Endothelial cell of umbilical vein (primary cell): ENCODE results near the gene DPYD. TPM values are rescaled to one million over a fixed set of nuclear protein-coding genes. Genes with fewer than 3 reads are reported as not detected.

ENCODE experiments used
- BruUV-seq: library from RNA; stranded (reverse); fragments of 400-500 nt; replicated peaks from 2 replicates; lab custom pipeline; 2021; lab: Mats Ljungman, UMichigan
- CTCF ChIA-PET: fragments of 300-600, 350-600 bp; sonication (Branson Sonifier 250); formaldehyde crosslinking; loops from one replicate; lab custom pipeline; 2021; ENCODE audit warnings: antibody characterized with exemption, inconsistent platforms; lab: Charles Lee
- POLR2A ChIA-PET: fragments of 300-600, 350-600 bp; sonication (Branson Sonifier 250); formaldehyde crosslinking; loops from one replicate; lab custom pipeline; 2021; ENCODE audit warnings: antibody characterized with exemption, inconsistent platforms; lab: Charles Lee
- DNase-seq: peaks from one replicate; pipeline ENCODE4 v3.0.0-alpha.2; 2011; ENCODE audit warnings: low read depth, low spot score
- FAIRE-seq: peaks from 2 replicates; lab custom pipeline; 2011; peaks lifted over from hg19 to GRCh38; lab: Jason Lieb, UNC
- H2AFZ ChIP-seq: 2 replicates; pipeline ENCODE4 v1.6.0; 2012; ENCODE audit warnings: low read depth, low read length, control low read depth, inconsistent platforms
- H3K27ac ChIP-seq: 2 replicates; pipeline ENCODE4 v1.5.1; 2011; ENCODE audit warnings: low read depth, mild to moderate bottlenecking, control low read depth, low read length, moderate library complexity; ENCODE audit not compliant: insufficient read depth
- H3K27me3 ChIP-seq, 2 experiments: 2 replicates each; pipeline versions ENCODE4 v1.6.0 to v1.6.1; 2011; ENCODE audit warnings: low read length in 2 of 2, mixed read lengths in 1 of 2; ENCODE audit not compliant: control insufficient read depth in 2 of 2, insufficient read depth in 2 of 2
- H3K36me3 ChIP-seq, 2 experiments: 2 replicates in 1 of 2; 3 replicates in 1 of 2; pipeline ENCODE4 v1.5.1; 2011; ENCODE audit warnings: low read length in 2 of 2, mild to moderate bottlenecking in 1 of 2, moderate library complexity in 1 of 2; ENCODE audit not compliant: control insufficient read depth in 2 of 2, insufficient read depth in 2 of 2; ENCODE audit errors: extremely low read depth in 1 of 2
- H3K4me1 ChIP-seq: 3 replicates; pipeline ENCODE4 v1.5.1; 2011; ENCODE audit warnings: mild to moderate bottlenecking, low read length; ENCODE audit not compliant: control insufficient read depth, insufficient read depth; ENCODE audit errors: extremely low read depth
- H3K4me2 ChIP-seq: 2 replicates; pipeline ENCODE4 v1.6.1; 2011; ENCODE audit warnings: low read length, control low read depth, mixed read lengths; ENCODE audit not compliant: insufficient read depth
- H3K4me3 ChIP-seq, 3 experiments: fragments of 200-600 bp in 1 of 3; sonication (generic), shearing (Covaris generic) in 1 of 3; replicated peaks in 1 of 3; 2 replicates each; pipeline ENCODE4 v1.5.1; 2011 to 2016; ENCODE audit warnings: control low read depth in 3 of 3, low read length in 3 of 3, mild to moderate bottlenecking in 2 of 3, inconsistent platforms in 1 of 3, low read depth in 1 of 3, moderate library complexity in 1 of 3; ENCODE audit not compliant: insufficient read depth in 1 of 3
- H3K79me2 ChIP-seq: 2 replicates; pipeline ENCODE4 v1.6.0; 2012; ENCODE audit warnings: low read length, inconsistent platforms; ENCODE audit not compliant: control insufficient read depth, insufficient read depth
- H3K9ac ChIP-seq: replicated peaks from 2 replicates; pipeline ENCODE3; 2011; ENCODE audit warnings: low read length, control low read depth; ENCODE audit not compliant: insufficient read depth; ENCODE audit errors: extremely low read depth
- H3K9me1 ChIP-seq: replicated peaks from 3 replicates; pipeline ENCODE4 v1.6.0; 2011; ENCODE audit warnings: mild to moderate bottlenecking, low read length; ENCODE audit not compliant: control insufficient read depth, insufficient read depth; ENCODE audit errors: extremely low read depth
- H3K9me3 ChIP-seq: replicated peaks from 2 replicates; pipeline ENCODE4 v1.5.1; 2012; ENCODE audit warnings: low read length, inconsistent platforms; ENCODE audit not compliant: control insufficient read depth, insufficient read depth
- H4K20me1 ChIP-seq: replicated peaks from 2 replicates; pipeline ENCODE3; 2011; ENCODE audit warnings: mild to moderate bottlenecking, low read length; ENCODE audit not compliant: control insufficient read depth, insufficient read depth; ENCODE audit errors: extremely low read depth
- EZH2 ChIP-seq: IDR thresholded peaks from 2 replicates; pipeline ENCODE4 v1.6.1; 2012; ENCODE audit warnings: borderline replicate concordance, low read depth, mild to moderate bottlenecking, moderate library complexity, low read length, inconsistent platforms; ENCODE audit not compliant: severe bottlenecking
- FOS ChIP-seq: IDR thresholded peaks from 2 replicates; pipeline ENCODE4 v1.6.1; 2011; ENCODE audit warnings: mild to moderate bottlenecking, low read length, moderate library complexity, borderline replicate concordance; ENCODE audit not compliant: insufficient read depth
- GATA2 ChIP-seq: IDR thresholded peaks from 2 replicates; pipeline ENCODE4 v1.7.0; 2011; ENCODE audit warnings: low read depth, mild to moderate bottlenecking, moderate library complexity, mixed read lengths, low read length; ENCODE audit not compliant: insufficient read length, insufficient read depth
- JUN ChIP-seq: IDR thresholded peaks from 2 replicates; pipeline ENCODE4 v1.6.1; 2011; ENCODE audit warnings: borderline replicate concordance, low read depth; ENCODE audit not compliant: insufficient read length, insufficient read depth
- MYC ChIP-seq: IDR thresholded peaks from one replicate; pipeline ENCODE4 v1.6.1; 2011; ENCODE audit warnings: mild to moderate bottlenecking, low read depth, low read length
- POLR2A ChIP-seq: IDR thresholded peaks from 2 replicates; pipeline ENCODE4 v1.6.1; 2012; ENCODE audit warnings: low read depth, mild to moderate bottlenecking, control low read depth, low read length
- POLR2AphosphoS5 ChIP-seq: IDR thresholded peaks from 2 replicates; pipeline ENCODE4 v1.6.1; 2012; ENCODE audit warnings: low read depth, mild to moderate bottlenecking, control low read depth, low read length, moderate library complexity; ENCODE audit not compliant: insufficient read depth
- dilution Hi-C: fragments of 300-500 bp; cut with MboI; formaldehyde crosslinking; loops from one replicate; pipeline ENCODE4 v1.15.0; 2019; ENCODE audit warnings: low sequenced_read_pairs; ENCODE audit not compliant: extremely low pct_ligation_motif_present
- intact Hi-C: fragments of 100-400 bp; cut with micrococcal nuclease; formaldehyde crosslinking; loops from one replicate; pipeline ENCODE4 v1.10.0; 2022
- polyA plus RNA-seq, 4 experiments: library from polyadenylated mRNA; depleted of rRNA in 3 of 4; stranded (reverse) in 3 of 4; unstranded in 1 of 4; fragments of >200 nt; gene quantifications; 2 replicates each; pipeline versions ENCODE4 v1.2.1 to v1.2.3, GENCODE V29; 2011 to 2012; ENCODE audit warnings: missing spikeins in 1 of 4
- total RNA-seq: library from RNA; stranded (reverse); gene quantifications from 2 replicates; pipeline ENCODE4 v1.2.3, GENCODE V29; 2021
- TF ChIP-seq, protein P1 (sequence below), 2 donors: IDR thresholded peaks; 1 replicate in 1 of 2; 2 replicates in 1 of 2; pipeline ENCODE4 v1.5.1; 2011; ENCODE audit warnings: low read length in 2 of 2, mild to moderate bottlenecking in 2 of 2, moderate library complexity in 2 of 2, control low read depth in 1 of 2, inconsistent platforms in 1 of 2, low read depth in 1 of 2; ENCODE audit not compliant: insufficient read depth in 1 of 2; ENCODE audit errors: extremely low read depth in 1 of 2
- TF ChIP-seq, protein P2 (sequence below): IDR thresholded peaks from 2 replicates; pipeline ENCODE4 v1.6.1; 2011; ENCODE audit not compliant: insufficient read depth, insufficient read length

The DPYD gene
- total and polyA plus RNA-seq, 2 donors (not counting 3 experiments of a cell fraction or from before 2014, with no cell fraction given), result 4.6 to 15.1 TPM

- Histone ChIP-seq H3K79me2 (no peaks in the 10 kb centered on the region), H3K9ac (no peak overlapping the region), H4K20me1 (no peaks in the 10 kb centered on the region), H3K36me3 (no peaks in the 10 kb centered on the region), H3K9me1 (no peaks in the 10 kb centered on the region), H2AFZ (no peak overlapping the region), H3K27me3 (no peaks in the 10 kb centered on the region), H3K4me1 (peaks cover 17% of the 10 kb centered on the region), H3K4me3 (no peak overlapping the region), H3K27ac (no peak overlapping the region), H3K4me2 (no peak overlapping the region), H3K9me3 (no peaks in the 10 kb centered on the region)
- intact Hi-C loops (loop anchor here (2.0 to 10.0 kb wide), 4 partner anchors 175 to 909 kb away; no protein-coding TSS in a partner anchor), dilution Hi-C loops (no loop called here)
- DNase-seq (no peak), FAIRE-seq (no peak)
- CTCF ChIA-PET, result interaction anchor here (1.1 to 1.9 kb wide), 6 partner anchors 9 to 909 kb away, joined by 3 to 18 read pairs (median 9); no protein-coding TSS in a partner anchor
- POLR2A ChIA-PET, result no interaction called here
- BruUV-seq, result no TSS peak
- no peak for TF ChIP-seq POLR2AphosphoS5
- TF ChIP-seq, protein P1, sequence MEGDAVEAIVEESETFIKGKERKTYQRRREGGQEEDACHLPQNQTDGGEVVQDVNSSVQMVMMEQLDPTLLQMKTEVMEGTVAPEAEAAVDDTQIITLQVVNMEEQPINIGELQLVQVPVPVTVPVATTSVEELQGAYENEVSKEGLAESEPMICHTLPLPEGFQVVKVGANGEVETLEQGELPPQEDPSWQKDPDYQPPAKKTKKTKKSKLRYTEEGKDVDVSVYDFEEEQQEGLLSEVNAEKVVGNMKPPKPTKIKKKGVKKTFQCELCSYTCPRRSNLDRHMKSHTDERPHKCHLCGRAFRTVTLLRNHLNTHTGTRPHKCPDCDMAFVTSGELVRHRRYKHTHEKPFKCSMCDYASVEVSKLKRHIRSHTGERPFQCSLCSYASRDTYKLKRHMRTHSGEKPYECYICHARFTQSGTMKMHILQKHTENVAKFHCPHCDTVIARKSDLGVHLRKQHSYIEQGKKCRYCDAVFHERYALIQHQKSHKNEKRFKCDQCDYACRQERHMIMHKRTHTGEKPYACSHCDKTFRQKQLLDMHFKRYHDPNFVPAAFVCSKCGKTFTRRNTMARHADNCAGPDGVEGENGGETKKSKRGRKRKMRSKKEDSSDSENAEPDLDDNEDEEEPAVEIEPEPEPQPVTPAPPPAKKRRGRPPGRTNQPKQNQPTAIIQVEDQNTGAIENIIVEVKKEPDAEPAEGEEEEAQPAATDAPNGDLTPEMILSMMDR (IDR thresholded peaks at IDR 0.05; ENCODE audit: extremely low read depth in 1 of 2, insufficient read depth in 1 of 2, low read depth in 1 of 2, low read length in 2 of 2), result no peak
- no peak for TF ChIP-seq FOS
- TF ChIP-seq GATA2, result no peak
- TF ChIP-seq, protein P2, sequence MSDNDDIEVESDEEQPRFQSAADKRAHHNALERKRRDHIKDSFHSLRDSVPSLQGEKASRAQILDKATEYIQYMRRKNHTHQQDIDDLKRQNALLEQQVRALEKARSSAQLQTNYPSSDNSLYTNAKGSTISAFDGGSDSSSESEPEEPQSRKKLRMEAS, result no peak
- TF ChIP-seq EZH2, result no peak
- no peak for TF ChIP-seq POLR2A
- no peak for TF ChIP-seq MYC
- TF ChIP-seq JUN, result no peak
These were observed 781.3 kb downstream of the DPYD start for GRCh38 chr1:97139512-97139911.
